Dedifferentiated amniotic fluid mesenchymal stem cell (primary cell): ENCODE measurements around the gene SELPLG.
A peak's percentile ranks its signal among the peaks of the same experiment; 100 is the strongest.
"Not testable (repeated sequence)": the region's sequence is repeated elsewhere in the genome, so short reads cannot be mapped to it uniquely, and the experiment has no call there.

Experiments used
- DNase-seq: peaks from one replicate; pipeline ENCODE4 v3.0.0-alpha.2; 2016; ENCODE audit errors: extremely low spot score

Gene SELPLG, protein sequence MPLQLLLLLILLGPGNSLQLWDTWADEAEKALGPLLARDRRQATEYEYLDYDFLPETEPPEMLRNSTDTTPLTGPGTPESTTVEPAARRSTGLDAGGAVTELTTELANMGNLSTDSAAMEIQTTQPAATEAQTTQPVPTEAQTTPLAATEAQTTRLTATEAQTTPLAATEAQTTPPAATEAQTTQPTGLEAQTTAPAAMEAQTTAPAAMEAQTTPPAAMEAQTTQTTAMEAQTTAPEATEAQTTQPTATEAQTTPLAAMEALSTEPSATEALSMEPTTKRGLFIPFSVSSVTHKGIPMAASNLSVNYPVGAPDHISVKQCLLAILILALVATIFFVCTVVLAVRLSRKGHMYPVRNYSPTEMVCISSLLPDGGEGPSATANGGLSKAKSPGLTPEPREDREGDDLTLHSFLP

DNA sequence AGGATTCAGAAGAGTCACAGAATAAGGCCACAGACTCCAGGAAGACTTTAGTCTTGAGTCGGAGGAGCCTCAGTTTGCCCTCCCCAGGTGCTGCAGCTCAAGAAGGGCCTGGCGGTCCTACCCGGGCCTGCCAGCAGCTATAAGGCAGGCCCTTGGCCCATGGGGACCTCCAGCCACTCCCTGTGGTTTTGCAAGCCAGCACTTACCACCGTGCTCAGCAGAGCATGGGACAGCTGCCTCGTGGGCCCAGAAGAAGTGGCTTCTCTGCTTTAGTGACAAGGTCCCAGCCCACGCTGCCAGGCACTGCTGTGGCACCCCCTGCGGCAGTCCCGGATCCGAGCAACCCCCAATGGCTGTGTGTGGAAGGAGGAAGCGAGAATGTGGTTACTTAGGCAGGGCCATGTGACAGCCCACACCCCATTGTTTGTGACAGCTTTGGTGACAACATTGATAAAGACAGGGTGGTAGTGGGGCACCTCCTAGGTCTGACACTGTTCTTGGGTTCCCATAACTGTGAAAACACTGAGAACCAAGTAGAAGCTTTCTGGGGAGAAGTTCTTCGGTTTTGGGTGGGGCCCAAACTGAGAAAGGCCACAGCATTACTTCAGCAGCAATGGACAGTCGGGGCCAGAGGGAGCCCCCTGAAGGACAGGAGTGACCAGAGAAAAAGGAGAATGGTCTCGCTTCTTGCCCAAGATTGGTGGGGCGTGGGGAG lies at the start of gene SELPLG:
Gene SELPLG, minus strand, starts transcription at position 361 of the 715 bp plus-strand sequence. CDS start 9,587 bp downstream, outside the sequence.
- DNase-seq, result no peak

- DNase-seq, result no peak
Measured at GRCh38 chr12:108681317-108681716, 47.6 kb upstream of the SELPLG start.

DNA sequence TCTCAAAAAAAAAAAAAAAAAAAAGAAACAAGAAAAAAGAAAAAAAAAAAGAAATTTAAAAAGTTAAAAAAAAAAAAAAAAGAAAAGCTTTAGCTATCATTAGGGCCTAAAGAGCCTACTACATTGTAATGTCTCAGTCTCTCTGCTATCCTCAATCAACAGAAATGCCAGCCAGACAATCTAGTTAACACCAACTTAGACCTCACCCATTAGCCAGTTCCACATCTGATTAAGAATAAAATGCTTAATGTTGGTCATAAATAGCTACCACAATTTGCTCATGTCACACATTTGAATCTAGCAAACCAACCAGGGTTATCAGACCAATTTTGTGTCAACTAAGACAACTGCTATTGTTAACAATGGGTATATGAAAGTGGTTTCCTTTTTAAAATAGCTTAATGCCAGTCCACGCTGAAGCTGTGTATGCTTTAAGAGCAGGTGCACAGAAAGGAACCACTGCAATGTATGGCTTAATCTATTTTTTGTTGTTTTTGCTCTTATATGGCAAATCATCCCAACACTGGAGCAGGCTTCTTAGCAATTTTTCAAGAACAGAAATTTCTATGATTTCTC lies 45.5 kb upstream of the SELPLG start:
- no peak for DNase-seq

DNA sequence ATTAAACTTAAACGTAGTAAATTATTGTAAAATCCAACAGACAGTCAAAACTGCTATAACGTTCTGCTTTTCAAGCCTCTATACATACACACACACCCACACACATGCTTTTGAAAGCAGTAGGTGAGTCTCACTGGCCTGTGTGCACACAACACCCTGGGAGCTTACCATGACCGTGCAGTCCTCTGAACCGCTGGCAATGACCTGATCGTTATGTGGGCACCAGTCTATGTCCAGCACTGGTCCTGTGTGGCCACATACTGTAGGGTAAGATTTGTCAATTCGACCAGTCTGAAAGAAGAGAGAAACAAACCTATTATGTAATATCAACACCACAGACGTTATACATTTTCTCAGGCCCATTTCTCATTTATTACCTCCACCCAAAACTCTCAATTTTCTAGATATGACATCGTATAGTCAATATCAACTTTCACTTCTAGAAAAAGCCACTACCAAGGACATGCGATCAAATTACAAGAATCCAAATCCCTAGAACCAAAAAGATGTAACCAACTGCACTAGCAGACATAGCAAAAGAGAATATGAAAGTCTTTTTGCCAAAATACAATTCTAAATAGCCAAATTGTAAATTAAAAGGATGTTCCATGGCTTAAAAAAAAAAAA lies 44.5 kb upstream of the SELPLG start:
- no peak for DNase-seq

DNA sequence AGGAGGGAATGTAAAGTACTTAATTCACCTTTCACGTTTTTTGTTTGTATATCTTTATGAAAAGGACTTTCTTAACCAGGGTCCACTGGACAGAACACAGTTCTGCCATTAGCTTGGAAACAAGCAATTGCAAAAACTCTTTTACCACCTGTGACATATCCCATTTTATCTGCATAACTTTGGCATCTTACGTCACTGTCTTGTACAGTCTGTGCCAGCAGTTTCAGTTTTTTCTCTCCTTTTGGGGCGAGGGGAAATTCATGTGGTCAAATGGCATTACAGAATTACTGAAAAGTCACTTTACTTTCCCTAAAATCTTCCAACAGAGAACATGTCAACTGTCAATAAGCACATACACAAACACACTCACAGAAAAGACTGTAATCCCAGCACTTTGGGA lies 43.7 kb upstream of the SELPLG start:
- DNase-seq, result no peak

- DNase-seq, result no peak
Measured at GRCh38 chr12:108676707-108677106, 43.0 kb upstream of the SELPLG start.

DNA sequence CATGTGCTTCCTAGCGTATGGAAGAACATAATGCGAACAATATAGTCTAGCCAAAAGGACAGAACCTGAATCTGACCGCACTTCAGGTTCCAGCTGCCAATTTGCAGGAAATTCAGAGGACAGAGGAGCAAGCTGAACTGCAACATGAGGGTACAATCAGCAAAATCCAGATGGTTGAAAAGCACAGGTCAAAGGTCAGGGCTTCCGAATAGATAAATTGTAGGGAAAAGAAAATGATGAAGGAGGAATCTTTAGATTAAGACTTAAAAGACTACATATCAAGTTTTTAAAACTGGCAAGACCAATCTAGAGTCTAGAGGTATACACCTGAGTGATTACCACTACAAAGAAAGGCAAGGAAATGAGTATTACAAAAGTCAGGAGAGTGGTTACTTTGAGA lies 42.1 kb upstream of the SELPLG start:
- no peak for DNase-seq

DNA sequence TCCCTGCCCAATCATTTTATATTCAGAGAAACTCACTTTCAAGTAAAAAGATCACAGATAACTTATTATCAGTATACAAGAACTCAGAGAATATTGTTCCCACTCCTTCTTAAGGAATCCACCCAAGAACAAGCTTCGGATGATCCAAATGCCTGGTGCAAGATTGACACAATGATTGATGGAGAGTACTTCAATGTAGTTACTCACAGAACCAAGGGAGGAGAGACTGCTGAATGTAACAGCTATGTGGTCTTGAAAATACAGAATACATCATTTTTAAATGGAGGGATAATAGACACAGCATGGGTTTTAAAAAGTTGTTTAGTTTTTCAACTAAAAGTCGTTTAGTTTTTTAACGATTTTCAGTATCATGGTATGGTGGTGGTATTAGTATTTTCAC lies 38.4 kb upstream of the SELPLG start:
- no peak for DNase-seq

- no peak for DNase-seq
Measured at GRCh38 chr12:108671110-108671509, 37.4 kb upstream of the SELPLG start.

- no peak for DNase-seq
Measured at GRCh38 chr12:108670066-108670631, 36.5 kb upstream of the SELPLG start.

DNA sequence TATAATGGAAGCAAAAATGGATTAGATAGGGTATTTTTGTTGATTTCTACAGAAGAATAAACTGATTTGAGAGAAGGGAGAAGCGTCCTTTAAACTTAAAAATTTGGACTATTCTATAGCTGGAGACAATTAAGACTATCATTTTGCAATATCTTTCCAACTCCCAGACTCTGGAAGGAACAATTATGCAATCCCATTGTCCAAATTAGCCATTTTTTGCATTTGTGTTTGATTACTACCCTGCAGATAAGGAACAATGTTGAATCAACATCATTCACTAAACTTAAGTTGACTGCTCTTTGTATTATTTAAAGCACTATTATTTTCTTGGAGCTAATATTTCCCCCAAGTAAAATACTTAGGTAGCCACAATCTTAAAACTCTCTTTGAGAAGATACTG lies 34.8 kb upstream of the SELPLG start:
- DNase-seq, result no peak

DNA sequence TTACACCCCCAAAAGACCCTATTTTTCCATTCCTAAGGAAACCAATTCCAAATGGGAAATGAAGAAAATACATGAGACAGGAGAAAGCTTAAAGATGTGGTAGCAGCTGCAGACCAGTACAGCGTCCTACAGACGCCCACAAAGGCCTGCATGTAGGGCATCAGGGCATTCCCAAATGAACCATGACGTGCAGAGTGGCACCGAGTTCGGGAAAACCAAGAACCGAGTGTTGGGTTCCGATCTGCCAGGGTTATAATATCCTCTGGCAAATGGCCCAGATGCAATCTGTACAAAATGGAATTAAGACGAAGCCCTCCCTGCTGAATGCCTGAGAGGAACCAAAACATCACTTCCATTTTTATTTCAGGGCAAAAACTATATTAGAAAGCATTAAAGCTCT lies 34.4 kb upstream of the SELPLG start:
- DNase-seq, result no peak

GRCh38 chr12:108667349-108667748 lies 33.7 kb upstream of the SELPLG start:
- DNase-seq, result no peak

- DNase-seq, result no peak
Measured at GRCh38 chr12:108666401-108666881, 32.7 kb upstream of the SELPLG start.

DNA sequence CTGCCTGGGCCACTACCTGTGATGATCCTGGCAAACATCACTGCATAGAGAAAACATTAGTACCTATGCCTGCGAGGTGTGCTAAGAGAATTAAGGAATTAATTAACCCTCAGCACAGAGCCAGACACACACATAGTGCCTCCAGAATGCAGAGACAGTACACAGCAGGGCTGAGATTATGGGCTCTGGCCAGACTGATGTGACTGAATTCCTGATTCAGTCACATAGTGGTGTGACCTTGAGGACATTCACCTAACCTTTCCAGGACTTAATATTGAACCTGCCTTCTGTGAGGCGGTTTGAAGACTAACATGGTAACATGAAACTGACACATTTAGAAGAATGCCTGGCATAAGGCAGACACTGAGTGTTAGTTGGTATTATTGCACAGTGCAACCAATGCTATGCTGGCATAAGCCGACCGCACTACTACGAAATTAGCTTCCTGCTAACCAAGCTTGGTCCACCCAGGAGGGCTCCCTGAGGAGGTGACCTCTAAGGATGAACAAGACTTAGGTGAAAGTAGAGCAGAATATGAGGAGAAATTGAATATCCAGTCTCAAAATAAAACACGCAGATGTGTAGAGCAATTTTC lies 32.0 kb upstream of the SELPLG start:
- DNase-seq, result no peak

GRCh38 chr12:108664338-108665258 lies 30.9 kb upstream of the SELPLG start:
- DNase-seq, result peak; percentile 92

DNA sequence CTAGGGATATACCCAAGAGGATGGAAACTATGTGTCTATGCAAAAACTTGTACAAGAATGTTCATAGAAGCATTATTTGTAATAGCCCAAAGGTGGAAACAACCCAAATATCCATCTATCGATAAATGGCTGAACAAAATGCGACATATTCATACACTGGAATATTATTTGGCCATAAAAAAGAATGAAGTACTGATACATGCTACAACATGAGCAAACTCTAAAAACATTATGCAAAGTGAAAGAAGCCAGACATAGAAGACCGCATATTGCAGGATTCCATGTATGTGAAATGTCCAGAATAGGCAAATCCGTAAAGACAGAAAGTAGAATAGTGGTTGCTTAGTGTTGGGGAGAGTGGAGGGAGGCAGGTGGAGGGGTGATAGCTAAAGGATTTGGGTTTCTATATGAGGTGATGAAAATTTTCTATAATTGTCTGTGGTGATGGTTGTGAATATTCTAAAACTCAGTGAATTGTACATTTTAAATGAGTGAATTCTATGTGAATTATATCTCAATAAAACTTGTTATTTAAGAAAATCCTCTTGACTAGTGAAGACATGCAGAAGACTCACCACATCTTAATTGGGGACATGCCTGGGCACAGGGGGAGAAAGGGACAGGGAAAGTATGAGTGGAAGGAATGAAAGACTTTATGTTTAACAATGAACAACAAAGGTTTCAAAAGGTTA lies 29.8 kb upstream of the SELPLG start:
- DNase-seq, result no peak

DNA sequence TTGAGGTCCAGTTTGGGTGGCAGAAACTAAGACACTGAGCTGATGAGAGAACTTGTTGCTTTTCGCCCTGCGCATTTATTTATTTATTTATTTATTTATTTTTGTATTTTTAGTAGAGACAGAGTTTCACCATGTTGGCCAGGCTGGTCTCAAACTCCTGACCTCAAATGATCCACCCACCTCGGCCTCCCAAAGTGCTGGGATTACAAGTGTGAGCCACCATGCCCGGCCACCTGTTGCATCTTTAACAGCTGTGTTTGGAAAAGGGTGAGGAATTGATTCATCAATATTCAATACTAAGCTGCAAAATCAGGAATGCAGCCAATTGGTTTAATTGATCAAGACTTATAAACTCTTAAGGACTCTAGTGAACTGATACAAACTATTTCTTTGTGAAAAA lies 24.4 kb upstream of the SELPLG start:
- not testable (repeated sequence) for DNase-seq

GRCh38 chr12:108657130-108657745 lies 23.5 kb upstream of the SELPLG start:
- DNase-seq, result no peak
